ENCODE results near the gene VPS72.

VPS72 gene

DNA sequence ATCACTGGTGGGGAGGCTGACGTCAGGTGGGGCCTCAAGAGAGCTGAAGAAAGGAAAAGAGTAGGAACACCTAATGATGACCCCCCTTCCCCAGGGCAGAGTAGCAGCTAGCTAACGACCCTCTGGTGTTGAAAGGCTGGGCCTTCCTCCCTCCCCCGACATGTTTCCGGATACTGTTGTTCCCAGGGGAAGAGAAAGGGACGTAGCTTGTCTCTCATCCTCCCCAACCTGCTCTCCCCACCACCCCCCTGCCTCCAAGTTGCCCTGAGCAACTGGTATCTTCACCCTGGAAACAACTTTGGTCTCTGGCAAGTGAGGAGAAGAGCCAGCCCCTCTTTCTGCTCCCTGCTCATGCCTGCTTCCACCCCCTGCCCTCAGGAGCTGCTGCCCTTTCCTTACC, 46.0 kb downstream of the VPS72 start:
- no peak for DNase-seq

DNA sequence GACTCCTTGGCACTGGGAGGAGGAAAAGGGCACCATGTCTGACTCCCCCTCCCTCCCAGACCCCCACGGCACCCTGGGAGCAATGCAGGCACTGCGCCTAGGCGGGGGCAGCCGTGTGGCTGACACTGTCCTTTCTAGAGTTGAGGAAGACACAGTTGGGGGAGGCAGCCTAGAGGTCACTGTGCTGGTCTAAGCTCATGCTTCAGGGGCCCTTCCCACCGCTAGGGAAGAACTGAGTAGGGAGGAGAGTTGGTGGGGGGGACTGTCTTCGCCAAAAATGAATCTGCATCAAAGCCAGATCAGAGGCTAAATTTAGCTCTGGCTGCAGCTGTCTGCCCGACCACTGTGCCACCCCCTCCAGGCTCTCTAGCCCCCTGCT, 47.0 kb downstream of the VPS72 start:
- no peak for DNase-seq

DNA sequence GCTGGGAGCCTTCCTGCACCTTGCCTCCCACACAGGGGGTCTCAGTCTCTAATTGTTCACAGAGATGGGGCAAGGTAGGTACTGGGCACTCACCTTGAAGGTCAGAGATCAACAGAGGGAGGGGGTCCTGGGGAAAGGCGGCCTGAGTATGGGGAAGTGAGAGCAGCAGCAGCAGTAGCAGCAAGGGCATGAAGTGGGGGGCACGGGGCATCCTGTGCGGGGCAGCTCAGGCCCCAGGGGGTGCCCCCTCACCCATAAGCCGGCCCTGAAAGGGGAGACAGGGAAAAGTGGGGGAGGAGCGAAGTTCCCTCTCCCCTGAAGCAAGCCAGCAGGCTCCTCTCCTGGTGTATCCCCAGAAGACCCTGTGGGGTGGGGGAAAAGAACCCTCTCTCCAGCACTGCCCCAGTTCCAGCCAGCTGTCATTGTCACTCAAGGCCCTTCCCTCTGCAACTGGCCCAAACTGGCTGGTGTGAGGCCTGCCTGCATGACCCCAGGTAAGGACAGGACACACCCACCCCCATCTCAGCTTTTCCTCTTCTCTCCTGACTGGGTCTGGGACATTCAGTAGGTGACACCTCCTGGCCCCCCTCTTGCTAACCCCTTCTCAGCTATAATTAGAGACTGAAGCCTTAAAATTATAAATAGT, 47.5 kb downstream of the VPS72 start:
- no peak for DNase-seq

DNA sequence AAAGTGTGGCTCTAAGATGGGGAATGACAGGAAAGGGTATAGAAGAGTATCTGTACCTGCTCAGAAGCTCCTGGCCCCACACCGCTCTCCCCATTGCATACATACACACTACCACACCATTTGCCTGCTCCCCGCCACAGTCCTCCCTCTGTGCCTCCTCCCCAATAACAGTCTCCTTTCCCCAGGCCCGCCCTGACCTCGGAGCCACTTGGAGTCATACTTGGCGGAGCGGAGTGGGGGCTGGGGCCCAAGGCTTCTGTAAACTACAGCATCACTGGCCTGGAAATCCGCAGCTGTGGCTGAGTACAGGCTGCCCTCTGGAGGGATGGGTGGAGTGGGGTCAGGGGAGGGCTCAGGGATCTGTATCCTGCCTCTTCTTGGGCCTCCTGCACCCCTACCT, 52.2 kb downstream of the VPS72 start:
- no peak for DNase-seq

DNA sequence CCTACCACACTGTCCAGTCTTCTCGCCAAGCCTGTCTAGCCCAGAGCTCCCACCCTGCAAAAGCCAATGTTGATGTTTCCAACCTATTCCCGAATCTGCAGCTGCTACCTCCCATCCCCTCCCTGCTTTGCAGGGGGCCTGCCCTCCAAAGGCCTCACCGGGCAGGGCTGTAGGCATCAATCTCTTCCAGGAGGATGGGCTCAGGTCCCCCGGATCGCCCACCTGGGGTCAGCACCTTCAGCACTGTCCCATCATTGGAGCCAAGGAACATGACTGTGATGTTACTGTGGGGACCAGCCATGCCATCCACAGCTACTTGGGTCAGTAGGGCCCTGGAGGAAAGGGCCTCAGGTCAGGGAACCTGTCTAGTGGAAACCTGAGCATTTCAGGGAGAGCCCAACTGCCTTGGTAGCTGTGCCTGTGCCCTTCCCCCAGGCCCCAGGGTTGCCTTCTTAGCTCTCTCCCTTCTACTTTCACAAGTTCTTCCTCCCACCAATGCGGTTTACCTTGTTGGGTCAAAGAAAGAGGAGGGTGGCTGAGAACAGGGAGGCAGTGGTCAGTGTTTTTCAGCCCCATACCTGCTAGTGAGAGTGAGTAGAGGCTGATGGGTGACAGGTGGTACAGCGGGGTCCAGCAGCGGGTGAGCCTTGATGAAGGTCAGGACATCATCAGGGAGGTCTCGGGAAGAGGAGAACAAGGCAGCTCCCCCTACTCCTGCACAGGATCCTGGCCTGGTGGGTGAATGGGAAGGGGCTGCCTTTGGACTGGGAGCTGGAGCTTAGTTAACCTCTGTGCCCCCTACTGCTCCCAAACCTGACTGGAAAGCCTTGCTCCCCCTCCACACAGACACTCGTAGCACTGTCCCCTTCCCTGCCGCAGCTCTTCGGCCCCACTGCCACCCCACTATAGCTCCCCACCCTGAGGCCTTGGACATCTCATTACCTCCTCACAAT, 54.3 kb downstream of the VPS72 start:
- DNase-seq, result no peak

DNA sequence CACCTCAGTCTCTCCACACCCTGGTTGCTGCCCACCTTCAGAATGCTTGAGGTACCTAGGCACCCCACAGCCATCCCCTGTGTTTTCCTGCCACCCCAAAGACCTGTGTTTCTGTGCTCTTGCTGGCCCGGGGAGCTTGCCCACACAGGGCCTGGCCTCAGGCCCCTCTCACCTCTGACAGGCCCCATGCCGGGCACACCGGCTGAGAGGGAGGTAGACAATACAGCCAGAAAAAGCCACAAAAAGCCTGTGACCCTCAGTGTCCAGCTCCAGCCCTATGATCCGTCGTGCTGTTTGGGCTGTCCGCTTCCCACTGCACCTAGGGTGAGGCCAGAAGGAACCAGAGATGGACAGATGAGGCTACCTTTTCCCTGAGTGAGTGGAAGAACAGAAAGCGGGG, 55.0 kb downstream of the VPS72 start:
- DNase-seq, result no peak

DNA sequence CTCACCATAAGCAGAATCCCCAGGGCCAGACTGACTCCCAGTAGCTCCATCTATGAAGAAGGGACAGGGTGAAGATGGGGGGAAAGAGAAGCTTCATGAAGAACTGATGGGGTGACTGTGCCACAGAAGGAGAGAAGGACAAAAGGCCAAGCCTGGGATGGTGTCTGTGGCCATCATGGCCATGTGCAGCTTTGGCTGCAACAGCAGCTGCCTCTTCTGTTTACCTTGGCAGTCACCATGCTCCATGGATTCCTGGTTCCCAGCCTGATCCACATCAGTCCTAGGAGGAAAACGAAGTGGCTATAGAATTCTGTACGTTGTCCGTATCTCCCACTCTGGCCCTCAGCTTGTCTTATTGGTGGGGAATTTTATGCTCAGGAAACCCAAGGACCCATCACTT, 55.6 kb downstream of the VPS72 start:
- no peak for DNase-seq

DNA sequence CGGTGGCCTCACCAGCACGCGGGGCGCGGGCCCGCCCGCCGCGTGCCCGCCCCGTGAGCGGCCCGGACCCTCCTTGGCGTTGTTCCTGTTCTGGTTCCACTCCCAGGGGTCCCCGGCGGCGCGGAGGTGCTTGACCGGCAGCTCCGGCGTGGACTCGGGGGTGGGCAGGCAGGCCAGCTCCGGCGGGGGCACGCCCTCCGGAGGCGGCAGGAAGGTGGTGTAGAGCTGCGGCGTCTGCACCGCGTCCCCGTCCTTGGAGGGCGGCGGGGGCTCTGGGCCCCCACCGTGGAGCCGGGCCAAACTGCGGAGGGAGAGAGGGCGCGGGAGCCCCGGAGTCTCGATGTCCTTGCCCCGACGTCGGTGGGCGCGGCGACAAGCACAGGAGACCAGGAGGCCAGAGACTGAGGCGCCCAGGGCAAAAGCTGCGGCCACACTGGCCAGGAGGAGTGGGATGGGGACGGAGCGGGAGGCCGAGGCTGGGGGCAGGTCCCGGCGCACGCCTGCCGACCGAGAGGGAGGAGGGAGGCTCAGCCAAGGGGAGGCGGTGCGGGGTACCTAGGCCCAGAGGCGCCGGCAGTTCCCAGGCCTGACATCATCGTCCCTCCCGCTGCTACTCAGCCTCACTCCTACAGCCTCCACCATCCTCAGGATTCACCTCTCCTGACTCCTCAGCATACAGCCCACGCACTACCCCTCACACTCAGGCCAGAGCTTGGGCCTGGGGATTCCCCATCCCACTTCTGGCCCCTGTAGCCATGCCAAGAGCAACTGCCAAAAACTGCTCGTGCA, 56.8 kb downstream of the VPS72 start:
- no peak for DNase-seq

DNA sequence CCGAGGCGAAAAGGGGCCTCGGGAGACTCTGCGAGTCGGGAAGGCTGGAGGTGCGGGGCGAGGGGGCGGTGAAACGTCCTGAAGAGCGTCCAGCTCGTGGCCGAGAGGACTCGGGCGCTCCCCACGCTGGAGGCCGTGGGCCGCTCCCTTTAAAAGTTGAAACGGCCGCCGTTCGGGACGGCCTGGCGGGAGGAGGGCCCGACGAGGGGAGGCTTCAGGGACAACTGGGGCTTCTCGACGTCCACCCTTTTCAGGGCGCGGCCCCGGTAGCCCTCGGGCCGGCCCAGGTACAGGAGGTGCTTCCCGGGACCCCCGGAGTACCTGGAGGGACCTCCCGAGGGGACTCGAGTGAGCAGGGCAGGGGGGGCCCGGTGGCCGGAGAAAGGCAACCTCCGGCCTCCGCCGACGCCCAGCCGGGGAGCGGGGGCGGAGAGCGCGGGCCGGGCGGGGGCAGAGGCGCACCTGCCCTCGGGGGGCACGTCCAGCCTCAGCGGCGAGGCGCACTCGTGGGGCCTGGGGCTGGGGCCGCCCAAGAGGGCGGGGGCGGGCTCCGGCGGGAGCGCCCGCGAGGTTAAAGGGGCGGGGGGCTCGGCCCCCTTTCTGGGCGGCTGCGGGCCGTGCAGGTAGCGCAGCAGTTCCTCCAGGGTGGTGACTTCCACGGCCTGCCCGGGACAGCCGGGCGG, 57.5 kb downstream of the VPS72 start:
- no peak for DNase-seq

DNA sequence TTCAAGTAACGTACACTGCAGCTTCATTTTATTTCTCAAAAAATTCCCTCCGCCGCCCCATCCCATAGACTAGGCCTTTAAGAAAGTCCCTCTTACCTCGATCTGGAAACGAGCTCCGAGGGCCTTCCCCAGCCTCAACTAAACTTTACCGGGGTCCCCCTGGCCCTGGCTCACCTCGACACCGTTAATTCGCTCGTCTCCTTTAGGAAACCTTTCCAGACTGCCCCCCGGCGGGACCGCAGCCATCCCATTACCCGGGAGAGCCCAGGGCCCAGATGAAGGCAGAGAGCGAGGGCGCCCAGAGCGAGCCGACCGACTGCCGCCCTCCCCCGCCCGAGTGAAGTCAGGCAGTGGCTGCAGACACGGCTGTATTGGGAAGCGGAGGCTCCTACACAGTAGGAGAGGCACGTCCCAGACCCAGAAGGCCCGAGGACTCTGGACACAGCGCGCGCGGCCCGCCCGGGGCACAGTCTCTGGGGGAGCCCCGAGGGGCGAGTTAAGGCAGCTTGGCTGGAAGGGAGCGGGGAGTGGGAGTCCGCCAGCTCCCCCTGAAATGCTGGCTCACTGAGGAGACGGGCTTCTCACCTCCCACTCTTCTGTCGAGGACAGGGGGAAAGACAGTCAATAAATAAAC, 58.2 kb downstream of the VPS72 start:
- no peak for DNase-seq

DNA sequence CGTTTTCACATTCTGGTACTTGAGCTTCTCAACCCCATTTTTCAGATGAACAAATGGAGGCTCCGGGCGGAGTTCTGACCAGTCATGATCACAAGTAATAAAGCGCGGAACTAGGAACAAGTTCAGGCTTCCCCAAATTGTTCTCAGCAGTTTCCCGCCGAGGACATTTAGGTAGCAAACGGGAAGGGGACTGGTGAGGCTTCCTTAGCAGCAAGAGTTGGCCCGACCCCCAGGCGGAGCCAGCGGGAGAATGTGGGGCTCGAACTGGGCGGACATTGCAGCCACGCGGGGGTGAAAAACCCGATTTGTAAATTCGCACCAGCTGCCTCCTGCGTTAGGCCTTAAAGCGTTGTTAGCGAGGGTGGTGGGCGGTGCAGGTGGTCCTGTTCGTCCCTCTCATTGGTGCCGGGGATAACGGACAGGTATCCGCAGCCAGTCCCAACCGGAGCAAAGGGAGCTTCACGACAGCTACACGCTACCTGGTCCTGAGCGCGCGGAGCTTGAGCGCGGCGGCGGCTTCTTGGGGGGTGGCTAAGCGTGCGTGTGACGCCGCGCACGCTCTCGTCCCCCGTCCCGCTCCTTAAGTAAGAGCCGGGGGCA, 58.9 kb downstream of the VPS72 start:
- DNase-seq, result peak; percentile 91

DNA sequence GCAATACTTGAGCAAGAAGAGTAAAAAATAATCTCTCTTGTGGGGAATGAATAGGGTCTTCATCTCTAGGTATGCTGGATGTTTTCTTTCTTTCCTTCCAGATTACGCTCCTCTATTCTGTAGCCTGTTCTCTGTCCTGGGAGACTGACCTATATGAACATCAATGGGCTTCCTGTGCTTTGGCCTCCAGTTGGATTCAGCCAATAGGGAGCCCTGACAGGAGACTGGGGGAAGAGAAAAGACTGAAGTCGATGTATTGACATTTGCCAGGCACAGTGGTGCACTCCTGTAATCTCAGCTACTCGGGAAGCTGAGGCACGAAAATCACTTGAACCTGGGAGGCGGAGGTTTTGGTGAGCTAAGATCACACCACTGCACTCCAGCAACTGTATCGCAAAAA, 61.2 kb downstream of the VPS72 start:
- no peak for DNase-seq

Measured in activated CD4-positive, alpha-beta T cell treated with anti-CD3 and anti-CD28 coated beads for 48 hours (primary cell).